NCI-H2029 treated with DMSO at 0.1 percent for 48 hours (cell line): ENCODE data around the gene IP6K1.
"Not testable (repeated sequence)": the region's sequence is repeated elsewhere in the genome, so short reads cannot be mapped to it uniquely, and the experiment has no call there.

ENCODE experiments used
- DNase-seq: peaks from one replicate; lab custom pipeline; 2025; lab: John Stamatoyannopoulos, UW

IP6K1 gene

GRCh38 chr3:49786357-49787181, at the start of gene IP6K1:
Gene IP6K1, minus strand, starts transcription at chr3:49786542. Its CDS starts 38,502 bp downstream, at chr3:49748040.
- peak; percentile 91 for DNase-seq

- DNase-seq: no peak
These were observed 45.0 kb upstream of the IP6K1 start for GRCh38 chr3:49831341-49831740.

- DNase-seq: no peak
These were observed 39.7 kb upstream of the IP6K1 start for GRCh38 chr3:49826016-49826415.

- not testable (repeated sequence) for DNase-seq
These were observed 36.8 kb upstream of the IP6K1 start for GRCh38 chr3:49823131-49823530.

- peak; percentile 60 for DNase-seq
These were observed 27.3 kb upstream of the IP6K1 start, which contains the start of gene UBA7 for GRCh38 chr3:49813497-49814174. Gene UBA7, minus strand, starts transcription at chr3:49813953. Its CDS starts 166 bp downstream, at chr3:49813787.

- DNase-seq: no peak
These were observed 26.7 kb upstream of the IP6K1 start for GRCh38 chr3:49812916-49813496.

- no peak for DNase-seq
These were observed 21.2 kb upstream of the IP6K1 start for GRCh38 chr3:49807431-49808114.

- no peak for DNase-seq
These were observed 20.5 kb upstream of the IP6K1 start for GRCh38 chr3:49806850-49807249.

- DNase-seq: no peak
These were observed 19.8 kb upstream of the IP6K1 start for GRCh38 chr3:49805897-49806701.

GRCh38 chr3:49805367-49805782, 19.0 kb upstream of the IP6K1 start:
- DNase-seq: peak; percentile 71

GRCh38 chr3:49804141-49805041, 18.0 kb upstream of the IP6K1 start:
- no peak for DNase-seq

- DNase-seq: no peak
These were observed 17.3 kb upstream of the IP6K1 start for GRCh38 chr3:49803465-49804140.

- peak; percentile 44 for DNase-seq
These were observed 16.6 kb upstream of the IP6K1 start, which contains the start of gene INKA1 for GRCh38 chr3:49802719-49803464. Gene INKA1, plus strand, starts transcription at chr3:49803261. Its CDS starts 132 bp downstream, at chr3:49803393.

GRCh38 chr3:49801160-49801559, 14.8 kb upstream of the IP6K1 start:
- no peak for DNase-seq

GRCh38 chr3:49799761-49800160, 13.4 kb upstream of the IP6K1 start, which contains the start of gene CDHR4:
Gene CDHR4, minus strand, starts transcription at chr3:49799873. Its CDS starts 61 bp downstream, at chr3:49799812.
- no peak for DNase-seq

- DNase-seq: no peak
These were observed 12.8 kb upstream of the IP6K1 start for GRCh38 chr3:49799105-49799504.

GRCh38 chr3:49794926-49795905, 8.9 kb upstream of the IP6K1 start:
- no peak for DNase-seq
